Colon (tissue), 2 donors: ENCODE data around the gene RYR1.
"Not testable (repeated sequence)": the region's sequence is repeated elsewhere in the genome, so short reads cannot be mapped to it uniquely, and the experiment has no call there.

Experiments used
- FAIRE-seq: peaks from 2 replicates; lab custom pipeline; 2012; peaks lifted over from hg19 to GRCh38; lab: Jason Lieb, UNC
- donor health status: control.
- donor health status: control.

RYR1 gene

DNA sequence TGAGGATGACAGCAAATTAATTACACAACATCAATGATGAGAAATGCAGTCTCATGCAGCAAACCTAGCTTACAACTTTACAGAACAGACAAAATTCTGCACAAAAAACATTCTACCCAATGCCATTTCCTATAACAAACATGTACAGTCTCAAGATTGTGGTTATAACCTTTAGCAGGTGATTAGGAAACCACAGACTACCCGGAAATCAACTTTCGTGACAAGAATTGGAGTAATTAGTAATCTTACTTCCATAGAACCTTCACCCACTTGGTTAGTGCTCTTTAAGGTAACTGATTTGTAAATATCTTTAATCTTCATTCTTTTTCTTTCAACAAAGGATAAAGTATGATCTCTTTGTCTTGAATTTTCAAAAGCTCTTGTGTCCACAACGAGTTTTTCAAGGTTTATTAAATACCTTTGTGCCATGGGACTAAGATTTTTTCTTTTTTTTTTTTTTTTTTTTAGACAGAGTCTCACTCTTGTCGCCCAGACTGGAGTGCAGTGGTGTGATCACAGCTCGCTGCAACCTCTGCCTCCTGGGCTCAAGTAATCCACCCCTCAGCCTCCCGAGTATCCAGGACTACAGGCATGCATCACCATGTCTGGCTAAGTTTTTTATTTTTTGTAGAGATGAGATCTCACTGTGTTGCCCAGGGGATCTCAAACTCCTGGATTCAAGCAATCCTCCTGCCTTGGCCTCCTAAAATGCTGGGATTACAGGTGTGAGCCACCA is 105.5 kb downstream of the RYR1 start:
- no peak for FAIRE-seq

- FAIRE-seq, result no peak
These were observed 106.3 kb downstream of the RYR1 start for GRCh38 chr19:38539751-38540150.

DNA sequence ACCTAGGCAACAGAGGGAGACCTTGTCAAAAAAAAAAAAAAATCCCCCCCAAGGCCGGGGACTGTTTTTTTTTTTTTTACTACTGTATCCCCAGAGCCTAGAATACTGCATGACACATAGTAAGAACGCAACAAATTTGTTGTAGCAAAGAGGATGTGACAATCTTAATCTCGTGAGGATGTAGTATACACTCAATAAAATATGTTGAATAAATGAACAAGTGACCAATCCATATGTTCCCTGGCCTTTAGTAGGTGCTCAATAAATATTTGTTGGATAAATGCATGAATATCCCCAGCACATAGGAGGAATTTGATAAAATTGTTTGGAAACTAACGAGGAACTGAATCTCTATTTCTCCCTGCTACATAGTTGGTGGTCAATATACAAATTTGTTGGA is 108.5 kb downstream of the RYR1 start:
- no peak for FAIRE-seq

- FAIRE-seq, result no peak
These were observed 109.9 kb downstream of the RYR1 start for GRCh38 chr19:38543286-38543806.

DNA sequence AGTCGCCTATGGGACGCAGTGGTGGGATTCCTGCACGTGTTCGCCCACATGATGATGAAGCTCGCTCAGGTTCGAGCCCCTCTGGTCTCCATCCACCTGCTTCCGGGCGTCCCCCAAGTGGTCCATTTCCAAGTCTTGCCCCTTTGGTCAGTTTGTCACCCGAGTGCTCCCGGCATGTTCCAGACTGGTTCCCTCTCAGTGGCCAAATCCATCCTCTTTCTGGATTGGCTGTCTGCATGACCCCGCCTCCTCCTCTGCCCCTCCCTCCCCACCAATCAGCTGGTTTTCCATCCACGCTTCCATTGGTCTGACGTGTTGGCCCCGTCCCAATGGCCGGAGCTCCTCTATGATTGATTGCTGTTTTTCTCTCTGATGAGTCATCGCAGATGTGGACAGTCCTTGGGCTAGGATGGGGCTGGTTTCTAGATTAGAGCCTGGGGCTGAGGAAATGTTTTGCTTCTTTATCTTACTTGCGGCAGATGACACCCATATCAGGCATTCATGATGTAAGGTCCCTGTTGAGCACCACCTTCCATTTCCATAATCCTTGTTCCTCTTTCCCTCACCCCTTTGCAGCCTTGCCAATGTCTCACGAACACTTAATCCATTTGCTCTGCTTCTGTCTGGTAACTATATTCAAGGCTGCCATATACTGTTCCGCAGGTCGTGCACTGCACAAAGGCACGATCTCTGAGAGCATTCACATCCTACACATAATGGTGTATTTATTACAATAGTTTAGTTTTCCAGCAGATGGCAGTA is 110.5 kb downstream of the RYR1 start:
- FAIRE-seq, result no peak

DNA sequence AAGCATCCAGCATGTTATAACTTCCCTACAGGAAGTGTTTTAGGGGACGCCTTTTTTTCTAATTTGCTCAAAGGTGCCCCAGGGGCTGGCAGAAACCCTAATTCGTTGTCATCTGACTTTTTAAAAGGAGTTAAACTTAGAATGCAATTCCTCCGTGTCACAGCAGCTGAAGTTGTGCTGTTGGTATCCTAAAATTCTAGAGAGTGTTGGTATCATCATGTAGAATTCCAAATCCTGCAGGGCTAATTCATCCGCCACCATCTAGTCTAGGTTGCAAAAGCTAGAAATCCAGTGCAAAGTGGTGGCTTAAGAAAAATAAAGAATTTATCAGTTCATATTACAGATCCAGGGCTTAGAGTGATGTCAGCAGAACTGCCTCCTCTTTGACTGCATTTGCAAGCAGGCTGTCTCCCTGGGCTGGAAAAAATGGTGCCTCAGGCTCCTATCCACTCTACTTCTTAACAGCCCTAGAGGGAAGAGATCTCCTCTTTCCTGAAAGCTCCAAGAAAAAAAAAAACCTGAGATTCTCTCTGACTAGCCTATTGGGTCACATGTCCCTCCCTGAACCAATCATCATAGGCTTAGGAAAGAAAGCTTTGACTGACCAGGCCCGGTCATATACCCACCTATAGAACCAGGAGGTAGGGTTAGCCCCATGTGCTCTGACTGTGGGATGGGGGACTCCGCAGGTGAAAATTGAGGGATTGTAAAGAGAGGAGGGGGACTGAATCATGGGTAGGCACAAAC is 111.3 kb downstream of the RYR1 start:
- FAIRE-seq, result no peak

GRCh38 chr19:38545596-38545995 is 112.1 kb downstream of the RYR1 start:
- FAIRE-seq, result no peak

DNA sequence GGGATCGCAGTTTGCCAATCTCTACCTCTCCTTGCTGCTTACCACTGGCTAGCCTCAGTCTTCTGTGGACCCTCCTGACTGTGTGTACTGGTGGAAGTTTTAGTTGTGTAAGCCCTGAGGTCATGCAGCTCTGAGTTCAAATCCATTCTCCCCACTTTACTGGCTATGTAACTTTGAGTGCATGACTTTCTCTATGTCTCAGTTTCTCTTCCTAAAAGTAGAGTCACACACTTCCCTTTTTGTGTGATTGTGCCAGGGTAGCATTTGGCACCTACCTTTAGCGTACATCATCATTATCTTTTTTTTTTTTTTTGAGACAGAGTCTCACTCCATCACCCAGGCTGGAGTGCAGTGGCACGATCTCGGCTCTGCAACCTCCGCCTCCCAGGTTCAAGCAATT is 113.9 kb downstream of the RYR1 start:
- no peak for FAIRE-seq

DNA sequence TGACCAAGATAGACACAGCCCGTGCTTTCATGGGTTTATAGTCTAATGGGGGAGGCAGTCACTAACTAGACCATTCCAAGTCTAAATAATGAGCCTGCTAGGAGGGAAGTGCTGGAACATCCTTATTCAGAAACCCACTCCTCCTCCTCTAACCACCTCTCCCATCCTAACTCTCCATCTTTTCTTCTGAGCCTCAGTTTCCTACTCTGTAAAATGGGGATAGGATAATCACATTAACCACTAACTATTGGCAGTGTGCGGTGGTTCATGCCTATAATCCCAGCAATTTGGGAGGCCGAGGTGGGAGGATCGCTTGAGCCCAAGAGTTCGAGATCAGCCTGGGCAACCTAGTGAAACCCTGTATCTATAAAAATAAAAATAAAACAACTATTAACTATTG is 115.6 kb downstream of the RYR1 start:
- no peak for FAIRE-seq

GRCh38 chr19:38549942-38550341 is 116.5 kb downstream of the RYR1 start:
- no peak for FAIRE-seq

GRCh38 chr19:38550376-38550775 is 116.9 kb downstream of the RYR1 start:
- no peak for FAIRE-seq

- FAIRE-seq, result no peak
These were observed 117.9 kb downstream of the RYR1 start for GRCh38 chr19:38551450-38551813.

GRCh38 chr19:38553239-38553638 is 119.7 kb downstream of the RYR1 start:
- not testable (repeated sequence) for FAIRE-seq

- FAIRE-seq, result no peak
These were observed 121.2 kb downstream of the RYR1 start for GRCh38 chr19:38554676-38555141.

- FAIRE-seq, result no peak
These were observed 121.7 kb downstream of the RYR1 start for GRCh38 chr19:38555200-38555599.

DNA sequence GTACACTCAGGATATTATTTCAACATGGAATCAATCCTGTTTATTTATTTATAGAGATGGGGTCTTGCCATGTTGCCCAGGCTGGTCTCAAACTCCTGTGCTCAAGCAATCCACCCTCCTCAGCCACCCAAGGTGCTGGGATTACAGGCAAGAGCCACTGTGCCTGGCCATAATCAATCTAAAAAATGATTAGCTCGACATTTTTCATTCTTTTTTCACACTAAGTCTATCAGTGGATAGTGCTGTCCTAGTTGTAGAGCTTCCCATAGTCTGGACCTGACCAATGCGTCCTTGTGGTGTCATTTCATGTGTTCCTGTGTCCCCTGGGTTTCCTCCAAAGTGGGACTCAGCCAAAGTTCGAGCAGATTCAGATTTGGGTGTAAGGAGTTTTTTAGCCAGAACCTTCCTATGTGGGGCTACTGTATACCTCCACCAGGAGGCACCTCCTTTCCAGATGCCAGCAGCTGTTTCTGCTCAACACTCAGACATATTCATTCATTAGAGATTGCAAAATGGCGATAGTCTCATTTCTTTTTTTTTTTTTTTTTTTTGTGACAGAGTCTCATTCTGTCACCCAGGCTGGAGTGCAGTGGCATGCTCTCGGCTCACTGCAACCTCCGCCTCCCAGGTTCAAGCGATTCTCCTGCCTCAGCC is 123.2 kb downstream of the RYR1 start:
- FAIRE-seq, result no peak

- no peak for FAIRE-seq
These were observed 123.8 kb downstream of the RYR1 start for GRCh38 chr19:38557205-38557799.

- not testable (repeated sequence) for FAIRE-seq
These were observed 125.4 kb downstream of the RYR1 start for GRCh38 chr19:38558933-38559332.

DNA sequence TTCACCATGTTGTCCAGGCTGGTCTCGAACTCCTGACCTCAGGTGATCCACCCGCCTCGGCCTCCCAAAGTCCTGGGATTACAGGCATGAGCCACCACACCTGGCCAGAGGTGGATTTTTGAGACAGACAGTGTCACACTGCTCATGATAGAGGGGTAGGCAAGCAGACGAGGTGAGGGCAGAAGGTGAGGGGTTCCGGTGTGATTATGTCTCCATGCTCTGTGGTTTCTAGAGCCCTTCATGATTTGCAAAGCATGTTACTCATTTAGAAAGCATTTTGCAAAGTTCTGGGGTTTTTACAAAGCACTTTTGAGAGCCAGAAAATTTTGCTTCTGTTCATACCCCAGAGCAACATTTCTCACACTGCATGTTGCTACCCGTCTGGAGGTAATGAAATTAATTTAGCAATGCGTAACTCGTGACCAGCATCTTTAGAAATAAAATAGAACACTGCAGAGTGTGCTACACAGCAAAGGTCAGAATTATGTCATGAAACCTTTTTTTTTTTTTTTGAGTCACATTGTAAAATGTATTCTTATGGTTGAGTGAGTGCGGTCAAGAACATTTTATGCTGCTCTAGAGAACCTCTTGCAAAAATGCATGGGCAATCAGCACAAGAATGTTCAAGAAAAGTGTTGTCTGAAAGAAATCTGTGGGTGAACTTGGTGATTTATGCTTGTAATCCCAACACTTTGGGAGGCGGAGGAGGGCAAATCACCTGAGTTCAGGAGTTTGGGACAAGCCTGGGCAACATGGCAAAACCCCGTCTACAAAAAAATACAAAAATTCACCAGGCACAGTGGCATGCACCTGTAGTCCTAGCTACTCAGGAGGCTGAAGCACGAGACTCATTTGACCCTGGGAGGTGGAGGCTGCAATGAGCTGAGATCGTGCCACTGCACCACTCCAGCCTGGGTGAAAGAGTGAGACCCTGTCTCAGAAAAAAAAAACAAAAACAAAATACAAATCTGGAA is 126.2 kb downstream of the RYR1 start:
- FAIRE-seq, result no peak

GRCh38 chr19:38561053-38561606 is 127.6 kb downstream of the RYR1 start:
- no peak for FAIRE-seq
